Left ventricle myocardium inferior (tissue), 1 donor: ENCODE results near the gene PAN3. TPM values are rescaled to one million over a fixed set of nuclear protein-coding genes. Genes with fewer than 3 reads are reported as not detected.

Source experiments
- DNase-seq: peaks from one replicate; pipeline ENCODE4 v3.0.0-alpha.2; 2020
- H3K27ac ChIP-seq: fragments of 200-600 bp; replicated peaks from 2 replicates; pipeline ENCODE4 v1.8.0; 2021
- H3K27me3 ChIP-seq: fragments of 200-600 bp; 2 replicates; pipeline ENCODE4 v1.8.0; 2021; ENCODE audit warnings: low read depth
- H3K36me3 ChIP-seq: fragments of 200-600 bp; 2 replicates; pipeline ENCODE4 v1.8.0; 2021
- H3K4me1 ChIP-seq: fragments of 200-600 bp; 2 replicates; pipeline ENCODE4 v1.8.0; 2021
- H3K4me3 ChIP-seq: fragments of 200-600 bp; 2 replicates; pipeline ENCODE4 v1.8.0; 2021; ENCODE audit warnings: mild to moderate bottlenecking, moderate library complexity
- H3K9me3 ChIP-seq: fragments of 200-600 bp; replicated peaks from 2 replicates; pipeline ENCODE4 v1.8.0; 2021
- intact Hi-C: fragments of 100-400 bp; cut with micrococcal nuclease; formaldehyde crosslinking; loops from one replicate; pipeline ENCODE4 v1.11.0; 2022
- total RNA-seq: library from RNA; stranded (reverse); fragmentation: NEBNext Ultra II Directional; extraction: Animal tissue kit (Norgen Biotek cat#: 25700); gene quantifications from one replicate; pipeline ENCODE4 v1.2.1, GENCODE V29; 2021
- TF ChIP-seq, protein P1 (sequence below): fragments of 200-600 bp; IDR thresholded peaks from 2 replicates; pipeline ENCODE4 v1.8.0; 2021; ENCODE audit warnings: antibody characterized with exemption, mild to moderate bottlenecking, borderline replicate concordance
- donor health status: DM: no; HTN: yes; CAD: no; lungs with severe emphysema.

Gene PAN3
- total RNA-seq, 1 donor from 2014 or later: 9.6 TPM

DNA sequence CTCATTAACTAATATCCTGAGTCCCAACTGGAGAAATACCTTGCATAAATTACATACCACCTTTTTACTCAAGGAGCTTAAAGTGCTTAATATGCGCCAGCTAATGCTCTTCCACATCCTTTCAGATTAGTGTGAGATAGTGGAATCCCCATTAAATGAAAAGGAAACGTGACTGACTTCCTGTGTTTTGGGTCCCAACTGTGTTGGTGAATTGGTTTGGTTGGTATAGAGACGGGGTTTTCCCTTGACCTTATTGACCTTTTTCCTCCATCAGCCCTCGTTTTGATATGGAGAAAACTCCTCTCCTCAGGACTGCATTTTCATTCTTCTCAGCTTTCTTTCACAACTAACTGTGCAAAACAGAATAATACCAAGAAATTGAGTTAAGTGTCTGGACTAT is 163.5 kb downstream of the PAN3 start:
- Histone ChIP-seq H3K4me3 (no peak overlapping the region), H3K9me3 (no peaks in the 10 kb centered on the region), H3K27me3 (no peaks in the 10 kb centered on the region), H3K36me3 (peaks cover 33% of the 10 kb centered on the region), H3K4me1 (peaks cover 17% of the 10 kb centered on the region), H3K27ac (no peak overlapping the region)
- DNase-seq: no peak
- TF ChIP-seq, protein P1, sequence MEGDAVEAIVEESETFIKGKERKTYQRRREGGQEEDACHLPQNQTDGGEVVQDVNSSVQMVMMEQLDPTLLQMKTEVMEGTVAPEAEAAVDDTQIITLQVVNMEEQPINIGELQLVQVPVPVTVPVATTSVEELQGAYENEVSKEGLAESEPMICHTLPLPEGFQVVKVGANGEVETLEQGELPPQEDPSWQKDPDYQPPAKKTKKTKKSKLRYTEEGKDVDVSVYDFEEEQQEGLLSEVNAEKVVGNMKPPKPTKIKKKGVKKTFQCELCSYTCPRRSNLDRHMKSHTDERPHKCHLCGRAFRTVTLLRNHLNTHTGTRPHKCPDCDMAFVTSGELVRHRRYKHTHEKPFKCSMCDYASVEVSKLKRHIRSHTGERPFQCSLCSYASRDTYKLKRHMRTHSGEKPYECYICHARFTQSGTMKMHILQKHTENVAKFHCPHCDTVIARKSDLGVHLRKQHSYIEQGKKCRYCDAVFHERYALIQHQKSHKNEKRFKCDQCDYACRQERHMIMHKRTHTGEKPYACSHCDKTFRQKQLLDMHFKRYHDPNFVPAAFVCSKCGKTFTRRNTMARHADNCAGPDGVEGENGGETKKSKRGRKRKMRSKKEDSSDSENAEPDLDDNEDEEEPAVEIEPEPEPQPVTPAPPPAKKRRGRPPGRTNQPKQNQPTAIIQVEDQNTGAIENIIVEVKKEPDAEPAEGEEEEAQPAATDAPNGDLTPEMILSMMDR: no peak
- intact Hi-C loops: no loop called here

- no peaks in the 10 kb centered on the region for H3K27me3 ChIP-seq
- intact Hi-C loops: no loop called here
- no peak overlapping the region for H3K27ac ChIP-seq
- TF ChIP-seq, protein P1: no peak
- H3K4me1 ChIP-seq: no peaks in the 10 kb centered on the region
- peaks cover 49% of the 10 kb centered on the region for H3K36me3 ChIP-seq
- H3K9me3 ChIP-seq: no peaks in the 10 kb centered on the region
- no peak overlapping the region for H3K4me3 ChIP-seq
- DNase-seq: no peak
These were observed 168.0 kb downstream of the PAN3 start for GRCh38 chr13:28306325-28306724.

- no peak overlapping the region for H3K4me3 ChIP-seq
- H3K27me3 ChIP-seq: no peaks in the 10 kb centered on the region
- DNase-seq: no peak
- intact Hi-C loops: no loop called here
- H3K9me3 ChIP-seq: no peaks in the 10 kb centered on the region
- peaks cover 37% of the 10 kb centered on the region for H3K36me3 ChIP-seq
- H3K27ac ChIP-seq: no peak overlapping the region
- TF ChIP-seq, protein P1: peak; percentile 24
- peaks cover 25% of the 10 kb centered on the region for H3K4me1 ChIP-seq
These were observed 175.2 kb downstream of the PAN3 start for GRCh38 chr13:28313579-28313978.

GRCh38 chr13:28314879-28315278 is 176.5 kb downstream of the PAN3 start:
- peaks cover 38% of the 10 kb centered on the region for H3K4me1 ChIP-seq
- H3K27me3 ChIP-seq: no peaks in the 10 kb centered on the region
- H3K9me3 ChIP-seq: no peaks in the 10 kb centered on the region
- intact Hi-C loops: no loop called here
- H3K27ac ChIP-seq: no peak overlapping the region
- H3K4me3 ChIP-seq: no peak overlapping the region
- peaks cover 30% of the 10 kb centered on the region for H3K36me3 ChIP-seq
- no peak for DNase-seq
- TF ChIP-seq, protein P1: no peak

DNA sequence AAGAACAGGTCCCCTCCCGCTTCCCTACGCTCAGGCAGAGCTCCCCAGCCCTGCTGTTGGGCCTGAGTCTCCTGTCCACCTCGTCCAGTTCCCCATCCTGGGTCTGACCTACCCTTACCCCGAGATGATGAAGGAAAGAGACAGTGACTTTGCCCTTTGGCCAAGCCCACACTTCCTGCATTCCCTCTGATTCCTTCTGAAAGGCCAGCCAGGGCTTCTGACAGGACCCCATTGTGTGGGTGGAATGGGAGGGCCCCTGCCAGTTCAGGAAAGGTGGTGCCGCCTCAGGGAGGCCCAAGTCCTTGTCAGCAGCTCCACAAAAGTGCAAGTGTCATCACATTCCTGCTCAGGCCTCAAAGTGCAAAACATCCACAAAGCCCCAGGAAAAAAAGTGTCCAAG is 177.8 kb downstream of the PAN3 start:
- Histone ChIP-seq H3K36me3 (peaks cover 28% of the 10 kb centered on the region), H3K27ac (peak overlapping the region; percentile 41), H3K4me1 (peaks cover 49% of the 10 kb centered on the region), H3K9me3 (no peaks in the 10 kb centered on the region), H3K27me3 (no peaks in the 10 kb centered on the region), H3K4me3 (no peak overlapping the region)
- TF ChIP-seq, protein P1: no peak
- intact Hi-C loops: no loop called here
- no peak for DNase-seq

DNA sequence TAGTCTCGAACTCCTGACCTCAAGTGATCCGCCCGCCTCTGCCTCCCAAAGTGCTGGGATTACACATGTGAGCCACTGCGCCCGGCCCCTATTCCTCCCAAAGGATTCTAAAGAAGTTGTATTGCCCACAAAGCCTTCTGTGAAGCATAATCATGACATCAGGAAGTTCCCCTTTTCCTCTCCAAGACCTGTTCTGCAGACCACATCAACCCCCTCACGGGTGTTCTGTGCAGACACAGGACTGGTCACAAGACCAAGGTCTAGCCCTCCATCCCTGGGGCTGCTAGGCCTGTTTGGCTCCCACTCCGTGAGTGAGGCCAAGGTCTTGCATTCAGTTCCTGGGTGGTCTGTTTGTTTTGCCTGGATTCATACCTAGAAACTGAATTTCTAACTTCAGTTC is 178.5 kb downstream of the PAN3 start:
- Histone ChIP-seq H3K9me3 (no peaks in the 10 kb centered on the region), H3K4me3 (no peak overlapping the region), H3K4me1 (peaks cover 56% of the 10 kb centered on the region), H3K27me3 (no peaks in the 10 kb centered on the region), H3K27ac (peak overlapping the region; percentile 41), H3K36me3 (peaks cover 21% of the 10 kb centered on the region)
- intact Hi-C loops: no loop called here
- DNase-seq: no peak
- TF ChIP-seq, protein P1: no peak
